ENCODE data around the gene RTN1.

DNA sequence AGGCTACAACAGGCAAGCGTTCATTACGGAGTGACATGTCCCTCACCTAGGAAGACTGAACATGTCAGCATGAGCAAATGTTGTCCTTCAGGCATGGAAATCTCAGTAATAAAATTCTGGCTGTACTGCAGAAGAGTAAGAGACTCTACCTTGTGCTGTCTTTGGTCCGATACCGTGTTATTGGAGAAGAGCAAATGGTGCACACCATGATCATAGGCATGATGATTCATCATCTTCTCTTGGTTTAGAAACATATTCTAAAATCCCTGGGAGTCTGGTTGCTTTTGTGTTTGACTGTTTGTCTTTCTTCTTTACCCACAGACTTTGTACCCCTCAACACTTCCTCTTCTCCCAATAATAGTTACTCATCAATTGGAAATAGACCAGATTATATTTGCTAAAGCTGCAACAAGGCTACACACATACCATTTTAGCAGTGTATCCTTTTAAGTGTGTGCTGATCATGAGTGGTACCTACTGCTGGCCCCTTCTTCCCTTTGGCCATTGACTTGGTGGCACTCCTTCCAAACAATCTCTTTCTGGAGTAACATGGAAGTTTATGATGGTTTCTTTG, 93.5 kb downstream of the RTN1 start:
- no peak for TF ChIP-seq NFYA (IDR thresholded peaks at IDR 0.05; ENCODE audit: borderline replicate concordance, low read depth, low read length)
- TF ChIP-seq, protein P1, sequence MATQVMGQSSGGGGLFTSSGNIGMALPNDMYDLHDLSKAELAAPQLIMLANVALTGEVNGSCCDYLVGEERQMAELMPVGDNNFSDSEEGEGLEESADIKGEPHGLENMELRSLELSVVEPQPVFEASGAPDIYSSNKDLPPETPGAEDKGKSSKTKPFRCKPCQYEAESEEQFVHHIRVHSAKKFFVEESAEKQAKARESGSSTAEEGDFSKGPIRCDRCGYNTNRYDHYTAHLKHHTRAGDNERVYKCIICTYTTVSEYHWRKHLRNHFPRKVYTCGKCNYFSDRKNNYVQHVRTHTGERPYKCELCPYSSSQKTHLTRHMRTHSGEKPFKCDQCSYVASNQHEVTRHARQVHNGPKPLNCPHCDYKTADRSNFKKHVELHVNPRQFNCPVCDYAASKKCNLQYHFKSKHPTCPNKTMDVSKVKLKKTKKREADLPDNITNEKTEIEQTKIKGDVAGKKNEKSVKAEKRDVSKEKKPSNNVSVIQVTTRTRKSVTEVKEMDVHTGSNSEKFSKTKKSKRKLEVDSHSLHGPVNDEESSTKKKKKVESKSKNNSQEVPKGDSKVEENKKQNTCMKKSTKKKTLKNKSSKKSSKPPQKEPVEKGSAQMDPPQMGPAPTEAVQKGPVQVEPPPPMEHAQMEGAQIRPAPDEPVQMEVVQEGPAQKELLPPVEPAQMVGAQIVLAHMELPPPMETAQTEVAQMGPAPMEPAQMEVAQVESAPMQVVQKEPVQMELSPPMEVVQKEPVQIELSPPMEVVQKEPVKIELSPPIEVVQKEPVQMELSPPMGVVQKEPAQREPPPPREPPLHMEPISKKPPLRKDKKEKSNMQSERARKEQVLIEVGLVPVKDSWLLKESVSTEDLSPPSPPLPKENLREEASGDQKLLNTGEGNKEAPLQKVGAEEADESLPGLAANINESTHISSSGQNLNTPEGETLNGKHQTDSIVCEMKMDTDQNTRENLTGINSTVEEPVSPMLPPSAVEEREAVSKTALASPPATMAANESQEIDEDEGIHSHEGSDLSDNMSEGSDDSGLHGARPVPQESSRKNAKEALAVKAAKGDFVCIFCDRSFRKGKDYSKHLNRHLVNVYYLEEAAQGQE (IDR thresholded peaks at IDR 0.05; ENCODE audit: low read depth, low read length), result no peak
- TF ChIP-seq, protein P2, sequence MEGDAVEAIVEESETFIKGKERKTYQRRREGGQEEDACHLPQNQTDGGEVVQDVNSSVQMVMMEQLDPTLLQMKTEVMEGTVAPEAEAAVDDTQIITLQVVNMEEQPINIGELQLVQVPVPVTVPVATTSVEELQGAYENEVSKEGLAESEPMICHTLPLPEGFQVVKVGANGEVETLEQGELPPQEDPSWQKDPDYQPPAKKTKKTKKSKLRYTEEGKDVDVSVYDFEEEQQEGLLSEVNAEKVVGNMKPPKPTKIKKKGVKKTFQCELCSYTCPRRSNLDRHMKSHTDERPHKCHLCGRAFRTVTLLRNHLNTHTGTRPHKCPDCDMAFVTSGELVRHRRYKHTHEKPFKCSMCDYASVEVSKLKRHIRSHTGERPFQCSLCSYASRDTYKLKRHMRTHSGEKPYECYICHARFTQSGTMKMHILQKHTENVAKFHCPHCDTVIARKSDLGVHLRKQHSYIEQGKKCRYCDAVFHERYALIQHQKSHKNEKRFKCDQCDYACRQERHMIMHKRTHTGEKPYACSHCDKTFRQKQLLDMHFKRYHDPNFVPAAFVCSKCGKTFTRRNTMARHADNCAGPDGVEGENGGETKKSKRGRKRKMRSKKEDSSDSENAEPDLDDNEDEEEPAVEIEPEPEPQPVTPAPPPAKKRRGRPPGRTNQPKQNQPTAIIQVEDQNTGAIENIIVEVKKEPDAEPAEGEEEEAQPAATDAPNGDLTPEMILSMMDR (IDR thresholded peaks at IDR 0.05 in 2 of 3, conservative IDR thresholded peaks at IDR 0.05 in 1 of 3; ENCODE audit: control insufficient read depth in 2 of 3, extremely low read depth in 1 of 3, insufficient read depth in 1 of 3, low read depth in 3 of 3, low read length in 3 of 3), result no peak
- no peak for TF ChIP-seq CEBPB (IDR thresholded peaks at IDR 0.05; ENCODE audit: borderline replicate concordance in 1 of 2, low read depth in 2 of 2, low read length in 2 of 2)
- TF ChIP-seq, protein P3, sequence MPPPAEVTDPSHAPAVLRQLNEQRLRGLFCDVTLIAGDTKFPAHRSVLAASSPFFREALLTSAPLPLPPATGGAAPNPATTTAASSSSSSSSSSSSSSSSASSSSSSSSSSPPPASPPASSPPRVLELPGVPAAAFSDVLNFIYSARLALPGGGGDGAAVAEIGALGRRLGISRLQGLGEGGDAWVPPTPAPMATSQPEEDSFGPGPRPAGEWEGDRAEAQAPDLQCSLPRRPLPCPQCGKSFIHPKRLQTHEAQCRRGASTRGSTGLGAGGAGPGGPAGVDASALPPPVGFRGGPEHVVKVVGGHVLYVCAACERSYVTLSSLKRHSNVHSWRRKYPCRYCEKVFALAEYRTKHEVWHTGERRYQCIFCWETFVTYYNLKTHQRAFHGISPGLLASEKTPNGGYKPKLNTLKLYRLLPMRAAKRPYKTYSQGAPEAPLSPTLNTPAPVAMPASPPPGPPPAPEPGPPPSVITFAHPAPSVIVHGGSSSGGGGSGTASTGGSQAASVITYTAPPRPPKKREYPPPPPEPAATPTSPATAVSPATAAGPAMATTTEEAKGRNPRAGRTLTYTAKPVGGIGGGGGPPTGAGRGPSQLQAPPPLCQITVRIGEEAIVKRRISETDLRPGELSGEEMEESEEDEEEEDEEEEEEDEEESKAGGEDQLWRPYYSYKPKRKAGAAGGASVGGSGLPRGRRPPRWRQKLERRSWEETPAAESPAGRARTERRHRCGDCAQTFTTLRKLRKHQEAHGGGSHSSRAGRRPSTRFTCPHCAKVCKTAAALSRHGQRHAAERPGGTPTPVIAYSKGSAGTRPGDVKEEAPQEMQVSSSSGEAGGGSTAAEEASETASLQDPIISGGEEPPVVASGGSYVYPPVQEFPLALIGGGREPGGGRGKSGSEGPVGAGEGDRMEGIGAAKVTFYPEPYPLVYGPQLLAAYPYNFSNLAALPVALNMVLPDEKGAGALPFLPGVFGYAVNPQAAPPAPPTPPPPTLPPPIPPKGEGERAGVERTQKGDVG (CRISPR knock-in tag; IDR thresholded peaks at IDR 0.05), result no peak
